GM10847 (cell line): ENCODE results near the gene CD177.

Experiments used
- POLR2A ChIP-seq: IDR thresholded peaks from 2 replicates; pipeline ENCODE4 v1.6.1; 2011; ENCODE audit not compliant: insufficient read length; ENCODE audit errors: extremely low read depth

Gene CD177

DNA sequence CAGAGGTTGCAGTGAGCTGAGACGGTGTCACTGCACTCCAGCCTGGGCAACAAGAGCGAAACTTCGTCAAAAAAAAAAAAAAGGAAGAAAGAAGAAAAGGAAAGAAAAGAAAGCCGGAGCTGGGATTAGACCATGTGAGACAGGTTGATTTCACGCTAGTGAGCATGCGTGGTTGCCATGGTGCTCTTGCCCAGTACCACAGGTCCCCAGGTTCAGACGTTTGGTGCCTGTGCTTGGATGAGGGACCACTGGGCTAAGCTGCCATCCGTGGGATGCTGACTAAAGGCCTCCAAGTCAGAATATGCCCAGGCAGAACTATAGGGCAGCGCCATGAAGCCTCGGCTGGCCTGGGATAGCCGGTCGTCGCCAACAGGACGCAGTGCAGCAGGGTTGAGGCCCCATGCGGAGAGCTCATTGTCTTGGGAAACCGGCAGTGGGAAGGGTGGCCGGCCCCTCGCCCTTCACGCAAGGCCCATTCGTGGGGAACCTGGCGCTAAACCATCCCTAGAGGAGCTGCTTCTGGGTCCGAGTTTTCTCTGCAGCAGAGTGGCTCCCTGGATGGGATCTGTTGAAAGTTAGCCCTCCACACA lies 54.0 kb downstream of the CD177 start:
- TF ChIP-seq POLR2A: no peak

DNA sequence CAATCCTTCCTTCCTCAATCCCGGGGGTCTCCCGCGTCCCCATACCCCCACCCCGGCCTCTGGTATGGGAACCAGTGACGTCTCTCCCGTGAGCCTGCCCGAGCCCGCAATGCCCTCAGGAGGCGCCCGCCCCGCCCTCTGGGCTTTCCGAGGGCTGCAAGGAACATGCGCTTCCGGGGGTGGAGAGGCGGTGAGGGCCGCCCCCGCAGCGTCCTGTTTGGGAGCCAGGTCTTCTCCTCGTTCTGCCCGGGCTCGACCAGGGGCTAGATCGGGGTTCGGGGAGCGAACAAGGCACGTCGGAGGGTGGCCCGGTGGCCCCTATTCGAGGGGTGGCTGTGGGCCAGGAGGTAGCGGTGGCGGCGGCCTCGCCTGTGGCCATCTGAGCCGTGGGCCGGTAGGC lies 54.6 kb downstream of the CD177 start:
- no peak for TF ChIP-seq POLR2A

- TF ChIP-seq POLR2A: no peak
These were observed 55.9 kb downstream of the CD177 start for GRCh38 chr19:43409415-43409814.

- no peak for TF ChIP-seq POLR2A
These were observed 59.0 kb downstream of the CD177 start for GRCh38 chr19:43412441-43412840.
